DND-41 (cell line): ENCODE data around the gene GRIK2.

Source experiments
- EZH2 ChIP-seq: IDR thresholded peaks from 3 replicates; pipeline ENCODE4 v1.6.1; 2012; ENCODE audit warnings: borderline replicate concordance, low read depth, mild to moderate bottlenecking, moderate library complexity, low read length, inconsistent platforms; ENCODE audit not compliant: severe bottlenecking
- TF ChIP-seq, protein P1 (sequence below): IDR thresholded peaks from 2 replicates; pipeline ENCODE4 v1.5.1; 2012; ENCODE audit warnings: borderline replicate concordance, low read length, moderate library complexity, mild to moderate bottlenecking; ENCODE audit not compliant: poor library complexity, severe bottlenecking; ENCODE audit errors: extremely low read depth

DNA sequence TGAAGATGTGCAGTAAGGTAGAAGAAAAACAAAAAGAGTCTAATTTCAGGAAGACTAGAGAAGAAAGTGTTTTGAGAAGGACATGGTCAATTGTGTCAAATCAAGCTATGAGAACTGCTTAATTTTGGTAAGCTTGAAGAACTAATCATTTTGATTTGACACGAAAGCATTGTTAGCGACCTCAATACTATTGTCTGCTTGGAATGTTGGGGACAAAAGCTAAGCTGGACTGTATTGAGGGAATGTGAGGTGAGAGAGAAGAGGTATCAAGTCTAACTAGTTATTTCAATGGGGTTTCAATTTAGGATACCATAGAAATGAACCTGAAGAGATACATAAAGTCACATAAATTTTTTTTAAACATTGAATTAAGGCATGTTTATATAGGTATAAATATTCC lies 309.8 kb downstream of the GRIK2 start:
- TF ChIP-seq, protein P1, sequence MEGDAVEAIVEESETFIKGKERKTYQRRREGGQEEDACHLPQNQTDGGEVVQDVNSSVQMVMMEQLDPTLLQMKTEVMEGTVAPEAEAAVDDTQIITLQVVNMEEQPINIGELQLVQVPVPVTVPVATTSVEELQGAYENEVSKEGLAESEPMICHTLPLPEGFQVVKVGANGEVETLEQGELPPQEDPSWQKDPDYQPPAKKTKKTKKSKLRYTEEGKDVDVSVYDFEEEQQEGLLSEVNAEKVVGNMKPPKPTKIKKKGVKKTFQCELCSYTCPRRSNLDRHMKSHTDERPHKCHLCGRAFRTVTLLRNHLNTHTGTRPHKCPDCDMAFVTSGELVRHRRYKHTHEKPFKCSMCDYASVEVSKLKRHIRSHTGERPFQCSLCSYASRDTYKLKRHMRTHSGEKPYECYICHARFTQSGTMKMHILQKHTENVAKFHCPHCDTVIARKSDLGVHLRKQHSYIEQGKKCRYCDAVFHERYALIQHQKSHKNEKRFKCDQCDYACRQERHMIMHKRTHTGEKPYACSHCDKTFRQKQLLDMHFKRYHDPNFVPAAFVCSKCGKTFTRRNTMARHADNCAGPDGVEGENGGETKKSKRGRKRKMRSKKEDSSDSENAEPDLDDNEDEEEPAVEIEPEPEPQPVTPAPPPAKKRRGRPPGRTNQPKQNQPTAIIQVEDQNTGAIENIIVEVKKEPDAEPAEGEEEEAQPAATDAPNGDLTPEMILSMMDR: no peak
- no peak for TF ChIP-seq EZH2
